HG03575 (cell line): ENCODE data around the gene CEACAM21.

ENCODE experiments used
- ATAC-seq: cut with Tn5 transposase; IDR thresholded peaks from one replicate; pipeline ENCODE4 v1.9.1; 2021; ENCODE audit not compliant: unreplicated experiment, insufficient number of reproducible peaks, low FRiP score; ENCODE audit errors: extremely low read depth

CEACAM21 gene

GRCh38 chr19:41607668-41608067, 31.7 kb downstream of the CEACAM21 start:
- no peak for ATAC-seq

GRCh38 chr19:41610789-41611188, 34.8 kb downstream of the CEACAM21 start:
- ATAC-seq, result no peak

- no peak for ATAC-seq
Observed at GRCh38 chr19:41612483-41612882, 36.5 kb downstream of the CEACAM21 start.

GRCh38 chr19:41615207-41615606, 39.2 kb downstream of the CEACAM21 start:
- no peak for ATAC-seq

GRCh38 chr19:41616792-41617621, 41.0 kb downstream of the CEACAM21 start:
- ATAC-seq, result no peak

- ATAC-seq, result no peak
Observed at GRCh38 chr19:41617941-41618730, 42.2 kb downstream of the CEACAM21 start.

- ATAC-seq, result no peak
Observed at GRCh38 chr19:41619018-41619556, 43.1 kb downstream of the CEACAM21 start.

GRCh38 chr19:41620171-41620570, 44.2 kb downstream of the CEACAM21 start:
- ATAC-seq, result no peak

GRCh38 chr19:41621226-41621625, 45.3 kb downstream of the CEACAM21 start:
- ATAC-seq, result no peak

- no peak for ATAC-seq
Observed at GRCh38 chr19:41621654-41622053, 45.7 kb downstream of the CEACAM21 start.

- no peak for ATAC-seq
Observed at GRCh38 chr19:41623360-41623759, 47.4 kb downstream of the CEACAM21 start.

GRCh38 chr19:41624515-41624914, 48.5 kb downstream of the CEACAM21 start:
- ATAC-seq, result no peak

- no peak for ATAC-seq
Observed at GRCh38 chr19:41624937-41625336, 49.0 kb downstream of the CEACAM21 start.

- ATAC-seq, result no peak
Observed at GRCh38 chr19:41626278-41626677, 50.3 kb downstream of the CEACAM21 start.

GRCh38 chr19:41626877-41627276, 50.9 kb downstream of the CEACAM21 start, which contains the start of gene CEACAM4:
Gene CEACAM4 (minus strand): TSS chr19:41627074. CDS start chr19:41626963, 111 bp downstream.
- ATAC-seq, result no peak

- no peak for ATAC-seq
Observed at GRCh38 chr19:41627966-41628675, 52.2 kb downstream of the CEACAM21 start.
